ENCODE data around the gene NR2F2. TPM values are rescaled to one million over a fixed set of nuclear protein-coding genes. Genes with fewer than 3 reads are reported as not detected.

The NR2F2 gene
- total and polyA plus RNA-seq, 2 of the 13 experiments (the other 11 are each of a cell fraction or from before 2014, with no cell fraction given), result 3.5 to 4.7 TPM

DNA sequence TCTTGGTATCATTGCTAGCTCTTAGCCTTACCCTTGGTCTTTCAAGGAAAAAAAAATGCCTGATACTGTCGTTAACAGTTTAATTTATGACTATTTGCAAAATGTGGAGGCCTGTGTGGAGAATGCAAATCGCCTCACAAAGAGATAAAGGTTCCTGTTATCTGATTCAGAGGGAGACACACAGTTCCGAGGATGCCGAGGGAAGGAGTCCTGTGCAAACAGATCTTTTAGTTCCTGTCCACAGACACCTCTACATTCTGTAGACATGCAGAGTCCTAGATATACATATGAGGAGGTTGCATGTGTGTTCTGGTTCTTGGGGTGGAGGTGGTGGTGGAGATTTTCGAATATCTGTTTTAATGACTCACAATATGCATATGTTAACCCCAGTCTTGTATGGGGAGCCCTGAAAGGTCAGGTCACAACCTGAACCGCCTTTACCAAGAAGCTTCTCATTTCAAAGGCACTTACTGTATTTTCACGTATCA, 5.7 kb downstream of the NR2F2 start:
- intact Hi-C loops (cut with micrococcal nuclease; ENCODE audit: unreplicated experiment), result no loop called here
- FAIRE-seq, result no peak
- no TSS peak for BruUV-seq (replicated peaks)
- H3K4me1 ChIP-seq (ENCODE audit: insufficient read depth, low read length), result peaks cover 43% of the 10 kb centered on the region
- DNase-seq (ENCODE audit: low spot score), result no peak
- WGBS (ENCODE audit: low lambda C conversion rate), result 1% methylated on average over 7 of the region's 7 CpGs
- H2AFZ ChIP-seq (ENCODE audit: low read length), result no peak overlapping the region
- peak overlapping the region; percentile 85 for H3K4me2 ChIP-seq (ENCODE audit: low read depth, low read length)
- H3K36me3 ChIP-seq (replicated peaks in 1 of 2; ENCODE audit: control insufficient read depth in 1 of 2, insufficient read depth in 2 of 2, low read length in 2 of 2), result peaks cover 5 to 12% of the 10 kb centered on the region in 2 experiments; a peak in 2 of 5 replicates
- peak overlapping the region; percentile 53 for H3K27ac ChIP-seq (ENCODE audit: extremely low read length, insufficient read depth, low read length)
- CTCF ChIA-PET (ENCODE audit: low intra/inter-chr PET ratio, low total read pairs), result no interaction called here
- H3K4me3 ChIP-seq (replicated peaks in 1 of 3; ENCODE audit: insufficient read depth in 1 of 3, low read depth in 2 of 3, low read length in 3 of 3), result peak overlapping the region; percentile 68 to 94 (median 82)
- ATAC-seq, result no peak
- in situ Hi-C loops (cut with HindIII; ENCODE audit: extremely low pct_ligation_motif_present, low pct_unique_long_range_greater_than_20kb), result loop anchor here (10.0 to 25.0 kb wide), 5 partner anchors 161 to 1074 kb away; no protein-coding TSS in a partner anchor
- TF ChIP-seq NFE2 (CRISPR knock-in tag; IDR thresholded peaks at IDR 0.05) (no peak), ZNF766 (CRISPR knock-in tag; IDR thresholded peaks at IDR 0.05; ENCODE audit: borderline replicate concordance) (no peak), SP1 (IDR thresholded peaks at IDR 0.05) (no peak), SP1 (CRISPR knock-in tag; IDR thresholded peaks at IDR 0.05) (no peak), ZNF816 (CRISPR knock-in tag; IDR thresholded peaks at IDR 0.05; ENCODE audit: borderline replicate concordance) (no peak), ZNF20 (CRISPR knock-in tag; IDR thresholded peaks at IDR 0.05) (no peak), SOX5 (CRISPR knock-in tag; IDR thresholded peaks at IDR 0.05; ENCODE audit: borderline replicate concordance) (no peak), ZNF547 (CRISPR knock-in tag; IDR thresholded peaks at IDR 0.05) (no peak), IRF2 (CRISPR knock-in tag; IDR thresholded peaks at IDR 0.05) (no peak)
- TF ChIP-seq, protein P1, sequence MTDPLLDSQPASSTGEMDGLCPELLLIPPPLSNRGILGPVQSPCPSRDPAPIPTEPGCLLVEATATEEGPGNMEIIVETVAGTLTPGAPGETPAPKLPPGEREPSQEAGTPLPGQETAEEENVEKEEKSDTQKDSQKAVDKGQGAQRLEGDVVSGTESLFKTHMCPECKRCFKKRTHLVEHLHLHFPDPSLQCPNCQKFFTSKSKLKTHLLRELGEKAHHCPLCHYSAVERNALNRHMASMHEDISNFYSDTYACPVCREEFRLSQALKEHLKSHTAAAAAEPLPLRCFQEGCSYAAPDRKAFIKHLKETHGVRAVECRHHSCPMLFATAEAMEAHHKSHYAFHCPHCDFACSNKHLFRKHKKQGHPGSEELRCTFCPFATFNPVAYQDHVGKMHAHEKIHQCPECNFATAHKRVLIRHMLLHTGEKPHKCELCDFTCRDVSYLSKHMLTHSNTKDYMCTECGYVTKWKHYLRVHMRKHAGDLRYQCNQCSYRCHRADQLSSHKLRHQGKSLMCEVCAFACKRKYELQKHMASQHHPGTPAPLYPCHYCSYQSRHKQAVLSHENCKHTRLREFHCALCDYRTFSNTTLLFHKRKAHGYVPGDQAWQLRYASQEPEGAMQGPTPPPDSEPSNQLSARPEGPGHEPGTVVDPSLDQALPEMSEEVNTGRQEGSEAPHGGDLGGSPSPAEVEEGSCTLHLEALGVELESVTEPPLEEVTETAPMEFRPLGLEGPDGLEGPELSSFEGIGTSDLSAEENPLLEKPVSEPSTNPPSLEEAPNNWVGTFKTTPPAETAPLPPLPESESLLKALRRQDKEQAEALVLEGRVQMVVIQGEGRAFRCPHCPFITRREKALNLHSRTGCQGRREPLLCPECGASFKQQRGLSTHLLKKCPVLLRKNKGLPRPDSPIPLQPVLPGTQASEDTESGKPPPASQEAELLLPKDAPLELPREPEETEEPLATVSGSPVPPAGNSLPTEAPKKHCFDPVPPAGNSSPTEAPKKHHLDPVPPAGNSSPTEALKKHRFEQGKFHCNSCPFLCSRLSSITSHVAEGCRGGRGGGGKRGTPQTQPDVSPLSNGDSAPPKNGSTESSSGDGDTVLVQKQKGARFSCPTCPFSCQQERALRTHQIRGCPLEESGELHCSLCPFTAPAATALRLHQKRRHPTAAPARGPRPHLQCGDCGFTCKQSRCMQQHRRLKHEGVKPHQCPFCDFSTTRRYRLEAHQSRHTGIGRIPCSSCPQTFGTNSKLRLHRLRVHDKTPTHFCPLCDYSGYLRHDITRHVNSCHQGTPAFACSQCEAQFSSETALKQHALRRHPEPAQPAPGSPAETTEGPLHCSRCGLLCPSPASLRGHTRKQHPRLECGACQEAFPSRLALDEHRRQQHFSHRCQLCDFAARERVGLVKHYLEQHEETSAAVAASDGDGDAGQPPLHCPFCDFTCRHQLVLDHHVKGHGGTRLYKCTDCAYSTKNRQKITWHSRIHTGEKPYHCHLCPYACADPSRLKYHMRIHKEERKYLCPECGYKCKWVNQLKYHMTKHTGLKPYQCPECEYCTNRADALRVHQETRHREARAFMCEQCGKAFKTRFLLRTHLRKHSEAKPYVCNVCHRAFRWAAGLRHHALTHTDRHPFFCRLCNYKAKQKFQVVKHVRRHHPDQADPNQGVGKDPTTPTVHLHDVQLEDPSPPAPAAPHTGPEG (CRISPR knock-in tag; IDR thresholded peaks at IDR 0.05), result no peak
- TF ChIP-seq, protein P2, sequence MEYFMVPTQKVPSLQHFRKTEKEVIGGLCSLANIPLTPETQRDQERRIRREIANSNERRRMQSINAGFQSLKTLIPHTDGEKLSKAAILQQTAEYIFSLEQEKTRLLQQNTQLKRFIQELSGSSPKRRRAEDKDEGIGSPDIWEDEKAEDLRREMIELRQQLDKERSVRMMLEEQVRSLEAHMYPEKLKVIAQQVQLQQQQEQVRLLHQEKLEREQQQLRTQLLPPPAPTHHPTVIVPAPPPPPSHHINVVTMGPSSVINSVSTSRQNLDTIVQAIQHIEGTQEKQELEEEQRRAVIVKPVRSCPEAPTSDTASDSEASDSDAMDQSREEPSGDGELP (IDR thresholded peaks at IDR 0.05; ENCODE audit: borderline replicate concordance, low read depth), result no peak
- peak overlapping the region; percentile 92 for H3K9ac ChIP-seq (ENCODE audit: insufficient read depth, low read depth, low read length)
- H3K9me3 ChIP-seq (ENCODE audit: low read length), result no peaks in the 10 kb centered on the region
- POLR2A ChIA-PET, result interaction anchor here (1.0 to 2.3 kb wide), 7 partner anchors 9 to 165 kb away, joined by 3 to 6 read pairs (median 5); no protein-coding TSS in a partner anchor
- peaks cover 31% of the 10 kb centered on the region for H4K20me1 ChIP-seq (ENCODE audit: insufficient read depth, low read length)
- H3K79me2 ChIP-seq (ENCODE audit: insufficient read depth, low read length), result peaks cover 92% of the 10 kb centered on the region
- H3K27me3 ChIP-seq (ENCODE audit: control insufficient read depth in 1 of 2, insufficient read depth in 2 of 2, low read length in 2 of 2), result no peaks in the 10 kb centered on the region; a peak in 1 of 5 replicates
